HG03066 (cell line): ENCODE results near the gene CENPP.

Experiments
- ATAC-seq: cut with Tn5 transposase; IDR thresholded peaks from one replicate; pipeline ENCODE4 v1.9.1; 2021; ENCODE audit warnings: low read depth; ENCODE audit not compliant: unreplicated experiment

The CENPP gene

DNA sequence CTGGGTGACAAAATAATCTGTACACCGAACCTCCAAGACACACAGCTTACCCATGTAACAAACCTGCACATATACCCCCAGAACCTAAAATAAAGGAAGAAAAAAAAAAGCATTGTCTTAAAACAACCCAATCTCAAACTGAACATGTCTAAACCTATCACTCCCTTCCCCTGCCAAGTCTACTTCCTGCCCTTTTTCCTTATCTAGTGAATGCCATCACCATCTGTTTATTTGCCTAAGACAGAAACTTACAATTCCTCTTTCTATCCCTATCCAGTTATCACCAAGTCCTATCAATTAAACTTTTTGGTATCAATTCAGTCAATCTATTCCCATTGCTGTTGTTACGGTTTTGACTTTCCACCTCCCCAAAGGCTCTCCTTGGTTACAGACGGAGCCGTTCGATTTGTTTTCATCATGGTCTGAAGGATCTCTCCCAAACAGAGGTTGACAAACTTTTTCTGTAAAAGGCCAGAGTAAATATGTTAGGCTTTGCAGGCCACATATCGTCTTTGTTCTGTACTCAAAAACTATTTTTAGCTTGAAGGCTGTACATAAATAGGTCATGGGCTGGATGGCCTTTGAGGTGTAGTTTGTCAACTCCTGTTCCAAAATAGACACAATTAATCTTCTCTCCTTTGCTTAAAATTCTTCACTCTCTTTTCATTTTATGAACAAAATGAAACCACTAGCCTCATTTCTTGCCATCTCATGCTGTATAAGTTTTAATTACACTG is 12.7 kb upstream of the CENPP start:
- ATAC-seq, result no peak

DNA sequence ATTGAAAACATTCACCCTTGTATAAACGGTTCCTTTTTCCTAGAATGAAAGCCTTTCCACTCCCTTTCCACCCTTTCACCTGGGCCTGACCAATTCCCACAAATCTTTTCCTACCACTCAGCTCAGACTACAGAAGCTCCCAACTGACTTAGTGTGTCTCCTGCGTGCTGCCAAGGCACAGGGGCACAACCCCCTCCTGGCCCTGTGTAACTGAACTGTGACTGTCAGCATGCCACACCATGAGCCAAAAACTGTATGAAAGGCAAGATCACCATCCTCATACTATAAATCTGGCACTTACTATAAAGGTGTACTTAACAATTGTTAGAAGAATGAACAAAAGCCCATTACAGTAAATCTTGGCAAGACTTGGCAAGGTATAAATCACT is 12.1 kb upstream of the CENPP start:
- no peak for ATAC-seq

DNA sequence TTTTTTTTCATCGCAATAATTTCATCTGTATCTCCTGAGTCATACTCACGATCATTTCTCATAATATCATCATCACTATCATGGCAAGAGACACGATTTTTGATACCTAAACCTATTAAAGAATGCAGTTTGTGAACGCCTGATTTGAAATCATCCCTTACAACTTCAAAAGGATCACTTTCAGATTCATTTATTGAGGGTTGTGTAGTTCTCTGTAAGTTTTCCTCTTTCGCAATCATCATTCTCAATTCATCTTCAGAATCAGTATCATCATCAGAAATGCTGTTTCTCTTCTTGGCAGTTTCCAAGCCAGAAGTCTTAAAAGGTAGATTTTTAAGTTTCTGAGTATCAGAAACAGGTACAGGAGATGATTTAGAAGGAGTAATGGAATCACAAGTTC is 10.3 kb upstream of the CENPP start:
- ATAC-seq, result no peak

DNA sequence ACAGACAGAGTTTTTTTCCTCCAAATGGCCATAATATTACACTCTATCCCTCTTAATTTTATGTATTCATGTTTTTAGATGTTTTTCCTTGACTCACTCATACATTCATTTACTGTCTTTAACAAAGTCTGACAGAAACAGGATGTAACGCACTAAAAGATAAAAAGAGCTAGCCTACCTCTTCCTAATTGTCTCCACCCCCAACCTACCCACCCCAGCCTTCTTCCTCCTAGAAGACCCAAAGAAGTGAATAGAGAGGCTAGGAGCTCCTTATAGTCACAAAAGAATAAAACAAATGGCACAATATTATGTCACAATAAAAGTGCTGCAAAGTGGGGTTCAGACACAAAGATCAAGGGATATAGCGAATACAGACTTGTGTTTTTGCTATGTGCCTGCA is 1.3 kb upstream of the CENPP start:
- no peak for ATAC-seq

- ATAC-seq, result no peak
Observed at GRCh38 chr9:92324889-92325268, 874 bp upstream of the CENPP start.

DNA sequence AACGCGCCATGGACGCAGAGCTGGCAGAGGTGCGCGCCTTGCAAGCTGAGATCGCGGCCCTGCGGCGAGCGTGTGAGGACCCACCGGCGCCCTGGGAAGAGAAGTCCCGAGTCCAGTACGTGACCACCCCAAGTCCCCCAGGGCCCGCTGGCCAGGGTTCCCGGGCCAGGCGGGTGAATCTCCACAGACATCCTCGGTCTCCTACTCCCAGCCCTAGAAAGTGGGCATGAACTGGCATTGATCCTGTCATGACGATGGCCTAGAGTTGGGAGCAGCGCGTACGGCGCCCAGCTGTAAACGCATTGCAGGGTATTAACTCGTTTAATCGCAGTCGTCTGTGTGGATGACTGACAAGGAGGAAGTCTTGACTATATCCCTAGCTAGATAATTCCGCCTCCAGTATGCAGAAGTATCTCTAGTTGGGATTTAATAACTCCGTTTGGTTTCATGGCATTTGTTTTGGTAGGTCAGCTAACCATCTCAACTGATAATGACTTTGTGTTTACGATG is 293 bp downstream of the CENPP start:
- ATAC-seq, result peak; percentile 2

GRCh38 chr9:92327283-92327850 is 1.6 kb downstream of the CENPP start:
- no peak for ATAC-seq

DNA sequence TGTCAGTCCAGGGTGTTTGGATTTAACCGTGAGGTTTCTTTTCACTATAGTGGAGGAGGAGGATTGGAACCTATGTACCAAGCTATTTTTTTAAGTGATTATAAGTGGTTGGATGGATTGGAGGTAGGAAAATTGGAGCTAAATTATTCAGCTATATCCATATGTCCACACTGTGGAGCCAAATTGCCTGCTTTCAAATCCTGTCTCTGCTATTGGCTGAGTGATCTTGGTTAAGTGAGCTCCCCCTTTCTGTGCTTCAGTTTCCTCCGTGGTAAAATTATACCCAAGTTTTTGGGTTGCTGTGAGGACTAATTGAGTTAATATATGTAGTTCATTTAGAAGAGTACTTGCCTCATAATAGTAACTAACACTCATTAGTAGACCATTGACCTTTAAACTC is 2.5 kb downstream of the CENPP start:
- no peak for ATAC-seq

DNA sequence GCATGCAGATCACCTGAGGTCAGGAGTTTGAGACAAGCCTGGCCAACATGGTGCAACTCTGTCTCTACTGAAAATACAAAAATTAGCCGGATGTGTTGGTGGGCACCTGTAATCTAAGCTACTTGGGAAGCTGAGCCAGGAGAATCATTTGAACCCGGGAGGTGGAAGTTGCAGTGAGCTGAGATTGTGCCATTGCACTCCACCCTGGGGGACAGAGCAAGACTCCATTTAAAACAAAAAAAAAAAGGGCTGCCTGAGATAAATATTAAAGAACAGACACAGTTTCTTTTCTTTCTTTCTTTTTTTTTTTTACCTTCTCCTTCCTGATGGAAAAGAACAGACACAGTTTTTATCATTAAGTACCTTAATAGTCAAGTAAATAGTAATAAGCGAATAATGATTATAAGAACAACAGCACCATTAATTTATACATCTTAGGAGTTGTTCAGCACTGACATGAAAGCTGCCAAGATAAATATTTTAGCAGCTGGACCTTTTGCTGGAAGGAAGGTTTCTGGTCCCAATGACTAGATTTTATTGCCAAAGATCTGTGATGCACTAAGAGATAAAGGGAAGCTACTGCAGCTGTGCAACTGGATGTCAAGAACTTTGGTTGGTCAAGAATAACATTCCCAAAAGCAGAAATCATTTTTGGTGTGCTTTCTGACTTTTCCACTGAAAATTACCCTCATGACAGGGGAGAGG is 7.0 kb downstream of the CENPP start:
- no peak for ATAC-seq

DNA sequence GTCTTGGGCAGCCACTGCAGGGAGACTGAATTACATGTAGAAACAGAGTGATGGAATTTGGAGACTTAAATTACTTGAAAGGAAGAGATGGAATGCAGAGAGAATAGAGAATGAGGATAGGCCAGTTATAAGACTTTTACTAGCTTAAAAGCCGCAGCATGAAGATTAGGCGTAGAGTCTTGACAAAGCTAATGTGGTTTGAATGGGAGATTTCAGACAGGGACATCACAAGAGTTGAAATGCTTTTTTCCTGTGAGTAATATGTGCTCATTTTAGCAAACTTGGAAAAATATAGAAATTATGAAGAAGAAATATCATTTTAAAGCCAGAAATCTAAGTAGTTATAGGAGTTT is 7.5 kb downstream of the CENPP start:
- ATAC-seq, result no peak

- no peak for ATAC-seq
Observed at GRCh38 chr9:92341578-92341977, 15.8 kb downstream of the CENPP start.

- ATAC-seq, result no peak
Observed at GRCh38 chr9:92342825-92343488, 17.2 kb downstream of the CENPP start.

GRCh38 chr9:92345582-92345981 is 19.8 kb downstream of the CENPP start:
- ATAC-seq, result no peak

GRCh38 chr9:92349771-92350739 is 24.3 kb downstream of the CENPP start:
- ATAC-seq, result no peak

DNA sequence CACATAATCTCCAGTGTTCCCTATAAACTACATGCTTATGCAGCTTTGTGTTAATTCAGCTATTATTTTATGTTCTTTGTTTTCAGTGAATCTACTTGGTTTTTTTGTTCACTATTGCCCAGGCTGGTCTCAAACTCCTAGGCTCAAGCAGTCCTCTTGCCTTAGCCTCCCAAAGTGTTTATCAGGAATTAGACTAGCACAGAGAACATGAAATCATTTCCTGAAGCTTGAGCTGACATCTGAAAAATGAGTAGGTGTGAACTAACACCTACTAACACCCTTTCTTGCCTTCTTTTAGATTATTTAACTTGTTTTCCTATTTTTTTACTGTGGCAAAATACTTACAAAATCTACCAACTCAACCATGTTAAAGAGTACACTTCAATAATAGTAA is 25.0 kb downstream of the CENPP start:
- ATAC-seq, result no peak

GRCh38 chr9:92353051-92353450 is 27.3 kb downstream of the CENPP start:
- no peak for ATAC-seq

GRCh38 chr9:92359394-92359995 is 33.7 kb downstream of the CENPP start:
- no peak for ATAC-seq

DNA sequence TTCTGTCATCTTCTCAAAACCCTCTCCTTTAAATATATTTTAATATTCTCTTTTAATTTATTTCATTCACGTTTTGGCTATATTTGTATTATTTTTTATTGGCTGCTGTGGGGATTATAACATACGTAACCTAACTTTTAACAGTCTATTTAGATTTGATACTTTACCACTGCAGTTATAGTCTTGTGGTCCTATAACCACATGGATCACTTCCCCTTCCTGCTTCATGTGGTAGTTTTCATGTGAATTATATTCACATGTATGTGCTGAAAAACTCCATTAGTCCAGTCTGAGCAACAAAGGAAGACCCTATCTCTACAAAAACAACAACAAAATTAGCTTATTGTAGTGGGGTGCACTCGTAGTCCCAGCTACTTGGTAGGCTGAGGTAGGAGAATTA is 34.3 kb downstream of the CENPP start:
- no peak for ATAC-seq

- no peak for ATAC-seq
Observed at GRCh38 chr9:92369075-92369474, 43.3 kb downstream of the CENPP start.

DNA sequence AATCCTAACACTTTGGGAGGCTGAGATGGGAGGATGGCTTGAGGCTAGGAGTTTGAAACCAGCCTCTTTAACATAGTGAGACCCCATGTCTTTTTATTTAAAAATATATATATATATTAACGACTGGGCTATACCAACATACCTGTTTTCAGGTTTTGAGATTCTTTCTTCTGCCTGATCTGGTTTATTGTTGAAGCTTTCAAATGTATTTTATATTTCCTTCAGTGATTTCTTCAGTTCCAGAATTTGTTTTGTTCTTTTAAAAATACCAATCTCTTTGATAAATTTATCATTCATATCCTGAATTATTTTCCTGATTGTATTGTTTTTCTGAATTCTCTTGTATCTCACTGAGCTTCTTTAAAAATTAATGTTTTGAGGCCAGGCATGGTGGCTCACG is 47.4 kb downstream of the CENPP start:
- ATAC-seq, result no peak
